Activated gamma-delta T cell treated with Interleukin-2 at 50 U/mL for 16 hours (primary cell): ENCODE measurements around the gene AP1G2.

ENCODE experiments used
- DNase-seq: peaks from one replicate; pipeline ENCODE4 v3.0.0-alpha.2; 2020

Gene AP1G2

GRCh38 chr14:23556700-23557440 lies 10.7 kb downstream of the AP1G2 start:
- no peak for DNase-seq

GRCh38 chr14:23555882-23556699 lies 11.5 kb downstream of the AP1G2 start, which contains the start of gene THTPA:
Gene THTPA (plus strand): TSS chr14:23556271. CDS start chr14:23556758, 487 bp downstream.
- peak; percentile 91 for DNase-seq

GRCh38 chr14:23555533-23555881 lies 12.1 kb downstream of the AP1G2 start:
- DNase-seq = no peak

GRCh38 chr14:23551266-23552028 lies 16.1 kb downstream of the AP1G2 start, which contains the start of gene ZFHX2:
Gene ZFHX2 (minus strand): TSS chr14:23551765. CDS start chr14:23535325, 16,440 bp downstream.
- DNase-seq = peak; percentile 63

GRCh38 chr14:23550812-23551265 lies 16.8 kb downstream of the AP1G2 start:
- DNase-seq = no peak

- no peak for DNase-seq
Measured at GRCh38 chr14:23550131-23550811, 17.3 kb downstream of the AP1G2 start.

- DNase-seq = no peak
Measured at GRCh38 chr14:23548351-23549318, 19.0 kb downstream of the AP1G2 start.

GRCh38 chr14:23547924-23548323 lies 19.7 kb downstream of the AP1G2 start:
- no peak for DNase-seq

- no peak for DNase-seq
Measured at GRCh38 chr14:23546450-23547035, 21.0 kb downstream of the AP1G2 start.

- no peak for DNase-seq
Measured at GRCh38 chr14:23545740-23546365, 21.7 kb downstream of the AP1G2 start.

- DNase-seq = no peak
Measured at GRCh38 chr14:23544511-23545447, 22.8 kb downstream of the AP1G2 start.

- DNase-seq = no peak
Measured at GRCh38 chr14:23543403-23543802, 24.2 kb downstream of the AP1G2 start.

GRCh38 chr14:23542261-23542660 lies 25.3 kb downstream of the AP1G2 start:
- no peak for DNase-seq

GRCh38 chr14:23540141-23540469 lies 27.5 kb downstream of the AP1G2 start:
- DNase-seq = no peak

GRCh38 chr14:23539248-23540140 lies 28.1 kb downstream of the AP1G2 start:
- DNase-seq = no peak

GRCh38 chr14:23538785-23539184 lies 28.8 kb downstream of the AP1G2 start:
- no peak for DNase-seq

GRCh38 chr14:23538050-23538718 lies 29.4 kb downstream of the AP1G2 start:
- DNase-seq = no peak
